Endometrium (tissue), 2 donors: Measurements from ENCODE around the gene IFNW1.

Experiments
- FAIRE-seq: peaks from 2 replicates; lab custom pipeline; 2012; peaks lifted over from hg19 to GRCh38; lab: Jason Lieb, UNC
- donor health status: control.
- donor health status: control.

IFNW1 gene

GRCh38 chr9:21110708-21111576, 30.7 kb downstream of the IFNW1 start:
- peak; percentile 89 for FAIRE-seq

GRCh38 chr9:21104787-21105186, 36.8 kb downstream of the IFNW1 start:
- no peak for FAIRE-seq

- no peak for FAIRE-seq
Observed at GRCh38 chr9:21102305-21102704, 39.3 kb downstream of the IFNW1 start.

- FAIRE-seq = no peak
Observed at GRCh38 chr9:21097817-21098216, 43.8 kb downstream of the IFNW1 start.

GRCh38 chr9:21096901-21097255, 44.8 kb downstream of the IFNW1 start:
- FAIRE-seq = no peak

GRCh38 chr9:21096172-21096900, 45.3 kb downstream of the IFNW1 start:
- no peak for FAIRE-seq

- FAIRE-seq = no peak
Observed at GRCh38 chr9:21095561-21095960, 46.1 kb downstream of the IFNW1 start.
